GM12878 (cell line): Measurements from ENCODE around the gene PAPSS2.

ENCODE experiments used
- MXI1 ChIP-seq: fragments of 150-350 bp; IDR thresholded peaks from 2 replicates; pipeline ENCODE4 v1.6.1; 2011; ENCODE audit warnings: low read depth, mild to moderate bottlenecking, inconsistent platforms, low read length, improper control_type of control experiment
- TF ChIP-seq, protein P1 (sequence below), 3 experiments: IDR thresholded peaks in 2 of 3; conservative IDR thresholded peaks in 1 of 3; 2 replicates each; pipeline ENCODE4 v1.5.1; 2011; ENCODE audit warnings: low read depth in 3 of 3, low read length in 3 of 3, mild to moderate bottlenecking in 3 of 3, control low read depth in 2 of 3, moderate library complexity in 2 of 3, inconsistent platforms in 1 of 3, mixed read lengths in 1 of 3; ENCODE audit not compliant: control insufficient read depth in 2 of 3, insufficient read depth in 1 of 3; ENCODE audit errors: extremely low read depth in 1 of 3

DNA sequence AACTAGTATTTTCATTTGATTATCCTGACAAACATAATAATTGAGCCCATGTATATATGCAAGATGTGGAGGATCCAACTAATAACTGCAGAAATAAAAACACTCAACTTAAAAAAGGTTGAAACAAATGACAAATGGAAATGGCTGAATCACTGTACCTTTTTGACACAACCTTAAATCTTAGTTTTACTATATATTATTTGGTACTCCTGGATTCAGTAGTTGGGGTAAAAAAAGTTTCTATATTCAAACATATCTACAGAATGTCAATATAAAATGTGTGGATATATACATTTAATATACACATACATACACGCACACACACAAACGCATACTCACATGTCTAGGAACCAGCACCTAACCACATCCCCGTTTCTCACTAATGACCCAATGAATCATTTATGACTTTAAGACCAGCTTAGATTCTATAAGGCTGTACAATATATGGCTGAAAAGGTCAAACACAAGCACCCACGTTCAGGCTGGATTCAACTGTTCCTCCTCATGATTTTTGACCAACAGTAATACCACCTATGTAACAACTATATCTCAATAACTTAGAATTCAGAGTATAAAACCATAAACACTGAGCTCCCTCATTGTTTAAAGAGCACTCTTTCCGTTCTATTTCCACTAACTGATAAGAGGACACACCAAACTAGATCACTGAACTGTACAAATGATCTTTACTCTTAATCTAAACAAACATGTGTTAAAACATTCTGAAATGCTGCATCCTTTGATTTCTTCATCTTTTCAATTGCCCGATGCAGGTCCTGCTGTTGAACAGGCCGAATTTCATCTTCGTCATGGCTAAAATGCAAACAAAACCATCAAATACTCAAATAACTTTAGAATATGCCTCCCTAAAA, 94.6 kb downstream of the PAPSS2 start:
- TF ChIP-seq, protein P1, sequence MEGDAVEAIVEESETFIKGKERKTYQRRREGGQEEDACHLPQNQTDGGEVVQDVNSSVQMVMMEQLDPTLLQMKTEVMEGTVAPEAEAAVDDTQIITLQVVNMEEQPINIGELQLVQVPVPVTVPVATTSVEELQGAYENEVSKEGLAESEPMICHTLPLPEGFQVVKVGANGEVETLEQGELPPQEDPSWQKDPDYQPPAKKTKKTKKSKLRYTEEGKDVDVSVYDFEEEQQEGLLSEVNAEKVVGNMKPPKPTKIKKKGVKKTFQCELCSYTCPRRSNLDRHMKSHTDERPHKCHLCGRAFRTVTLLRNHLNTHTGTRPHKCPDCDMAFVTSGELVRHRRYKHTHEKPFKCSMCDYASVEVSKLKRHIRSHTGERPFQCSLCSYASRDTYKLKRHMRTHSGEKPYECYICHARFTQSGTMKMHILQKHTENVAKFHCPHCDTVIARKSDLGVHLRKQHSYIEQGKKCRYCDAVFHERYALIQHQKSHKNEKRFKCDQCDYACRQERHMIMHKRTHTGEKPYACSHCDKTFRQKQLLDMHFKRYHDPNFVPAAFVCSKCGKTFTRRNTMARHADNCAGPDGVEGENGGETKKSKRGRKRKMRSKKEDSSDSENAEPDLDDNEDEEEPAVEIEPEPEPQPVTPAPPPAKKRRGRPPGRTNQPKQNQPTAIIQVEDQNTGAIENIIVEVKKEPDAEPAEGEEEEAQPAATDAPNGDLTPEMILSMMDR (IDR thresholded peaks at IDR 0.05 in 2 of 3, conservative IDR thresholded peaks at IDR 0.05 in 1 of 3; ENCODE audit: control insufficient read depth in 2 of 3, extremely low read depth in 1 of 3, insufficient read depth in 1 of 3, low read depth in 3 of 3, low read length in 3 of 3) = no peak
- TF ChIP-seq MXI1 = no peak
